Stomach (tissue), 4 donors: ENCODE data around the gene PACC1.

Experiments
- EP300 ChIP-seq: sonication (generic); formaldehyde crosslinking; IDR thresholded peaks from one replicate; pipeline ENCODE4 v1.6.1; 2017; ENCODE audit warnings: antibody characterized with exemption
- POLR2A ChIP-seq, 4 donors: fragments of 450-650 bp; IDR thresholded peaks; one replicate each; pipeline ENCODE4 v1.6.1; 2016; ENCODE audit warnings: antibody characterized with exemption in 4 of 4, control low read depth in 2 of 4, mild to moderate bottlenecking in 1 of 4, moderate library complexity in 1 of 4
- POLR2AphosphoS5 ChIP-seq, 3 donors: sonication (generic); formaldehyde crosslinking; IDR thresholded peaks; one replicate each; pipeline ENCODE4 v1.6.1; 2016; ENCODE audit warnings: antibody characterized with exemption in 3 of 3
- TF ChIP-seq, protein P1 (sequence below), 7 experiments: fragments of 450-650 bp in 4 of 7; fragments of 200-600 bp in 3 of 7; sonication (generic) in 3 of 7; IDR thresholded peaks; one replicate each; pipeline ENCODE4 v1.5.1; 2016 to 2019; ENCODE audit warnings: antibody characterized with exemption in 7 of 7, control low read depth in 2 of 7, mild to moderate bottlenecking in 1 of 7

DNA sequence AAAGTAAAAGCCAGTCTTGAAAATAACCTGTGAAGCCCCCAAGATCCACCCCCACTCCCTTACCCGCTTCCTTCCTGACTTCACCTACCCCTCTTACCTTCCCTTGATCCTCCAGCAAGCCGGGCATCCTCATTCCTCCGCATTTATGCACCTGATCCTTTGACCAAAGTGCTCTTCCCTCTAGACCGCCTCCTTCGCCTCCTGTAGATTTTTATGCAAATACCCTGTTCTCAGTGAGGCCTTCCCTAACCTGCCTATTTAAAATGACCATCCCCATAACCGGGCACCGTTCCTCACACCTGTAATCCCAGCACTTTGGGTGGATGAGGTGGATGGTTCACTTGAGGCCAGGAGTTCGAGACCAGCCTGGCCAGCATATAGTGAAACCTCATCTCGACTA is 17.0 kb upstream of the PACC1 start:
- TF ChIP-seq, protein P1, sequence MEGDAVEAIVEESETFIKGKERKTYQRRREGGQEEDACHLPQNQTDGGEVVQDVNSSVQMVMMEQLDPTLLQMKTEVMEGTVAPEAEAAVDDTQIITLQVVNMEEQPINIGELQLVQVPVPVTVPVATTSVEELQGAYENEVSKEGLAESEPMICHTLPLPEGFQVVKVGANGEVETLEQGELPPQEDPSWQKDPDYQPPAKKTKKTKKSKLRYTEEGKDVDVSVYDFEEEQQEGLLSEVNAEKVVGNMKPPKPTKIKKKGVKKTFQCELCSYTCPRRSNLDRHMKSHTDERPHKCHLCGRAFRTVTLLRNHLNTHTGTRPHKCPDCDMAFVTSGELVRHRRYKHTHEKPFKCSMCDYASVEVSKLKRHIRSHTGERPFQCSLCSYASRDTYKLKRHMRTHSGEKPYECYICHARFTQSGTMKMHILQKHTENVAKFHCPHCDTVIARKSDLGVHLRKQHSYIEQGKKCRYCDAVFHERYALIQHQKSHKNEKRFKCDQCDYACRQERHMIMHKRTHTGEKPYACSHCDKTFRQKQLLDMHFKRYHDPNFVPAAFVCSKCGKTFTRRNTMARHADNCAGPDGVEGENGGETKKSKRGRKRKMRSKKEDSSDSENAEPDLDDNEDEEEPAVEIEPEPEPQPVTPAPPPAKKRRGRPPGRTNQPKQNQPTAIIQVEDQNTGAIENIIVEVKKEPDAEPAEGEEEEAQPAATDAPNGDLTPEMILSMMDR (IDR thresholded peaks at IDR 0.05), result no peak
- TF ChIP-seq POLR2A (IDR thresholded peaks at IDR 0.05) (no peak), POLR2AphosphoS5 (IDR thresholded peaks at IDR 0.05) (no peak), EP300 (no peak)
